GM19238 (cell line): ENCODE results near the gene PTPRT.

Experiments
- DNase-seq: peaks from one replicate; pipeline ENCODE4 v3.0.0; 2011; ENCODE audit warnings: low spot score; ENCODE audit not compliant: insufficient read length

Gene PTPRT

GRCh38 chr20:42419814-42420532 is 769.7 kb downstream of the PTPRT start:
- DNase-seq: no peak

DNA sequence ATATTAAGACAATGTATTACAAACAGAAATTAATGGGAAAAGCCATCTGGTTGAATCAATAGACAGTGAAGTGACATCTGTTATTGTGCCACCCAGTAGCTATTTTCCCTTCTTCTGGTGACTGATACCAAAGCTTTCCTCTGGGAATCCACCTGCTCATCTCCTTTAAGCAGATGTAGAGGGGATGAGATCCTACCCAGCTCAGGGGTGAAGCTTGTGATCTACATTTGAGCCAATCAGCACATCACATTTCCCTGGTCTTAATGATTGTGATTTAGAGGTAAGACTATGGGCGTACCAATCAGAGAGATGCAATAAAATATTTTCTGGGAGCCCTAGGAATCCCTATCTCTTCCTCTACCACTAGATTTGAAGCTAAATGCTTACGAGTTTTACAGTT is 782.9 kb downstream of the PTPRT start:
- no peak for DNase-seq

DNA sequence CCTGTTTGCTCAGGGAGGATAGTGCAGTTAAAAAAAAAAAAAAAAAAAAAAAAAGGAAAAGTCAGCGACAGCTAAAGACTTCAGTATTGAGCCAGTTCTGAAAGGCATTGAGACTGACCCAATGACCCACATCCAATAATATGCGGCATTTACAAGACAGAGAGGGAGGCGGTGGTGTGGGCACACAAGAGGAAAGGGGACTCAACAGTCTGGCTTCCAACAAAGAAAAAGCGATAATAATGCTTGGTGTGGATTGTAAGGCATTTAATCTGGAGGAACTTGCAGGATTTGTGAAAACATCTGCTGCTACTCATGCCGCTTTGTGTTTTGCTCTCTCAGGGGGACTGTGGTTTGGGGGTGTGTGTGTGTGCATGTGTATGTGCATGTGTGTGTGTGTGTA is 787.3 kb downstream of the PTPRT start:
- DNase-seq: no peak

- no peak for DNase-seq
Observed at GRCh38 chr20:42401613-42402012, 788.1 kb downstream of the PTPRT start.

GRCh38 chr20:42399802-42400201 is 789.9 kb downstream of the PTPRT start:
- DNase-seq: no peak

GRCh38 chr20:42392442-42392841 is 797.3 kb downstream of the PTPRT start:
- no peak for DNase-seq

DNA sequence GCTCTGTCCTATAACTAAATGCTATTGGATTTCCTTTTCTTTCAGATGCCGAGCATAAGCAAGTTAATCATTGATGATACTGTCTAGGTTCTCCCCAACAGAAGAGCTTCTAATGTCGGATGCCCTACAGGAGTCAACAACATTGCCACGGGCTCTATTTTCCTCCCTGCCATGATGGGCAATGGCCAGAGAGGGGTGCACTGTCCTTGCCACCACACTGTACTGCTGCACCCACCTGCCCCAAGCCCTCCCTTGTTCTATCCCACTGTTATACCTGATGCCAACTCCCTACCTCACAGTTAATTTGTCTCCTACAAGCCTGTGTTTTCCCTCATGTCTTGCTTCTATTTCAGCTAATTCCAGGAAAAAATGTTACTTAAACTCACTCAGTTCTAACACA is 797.9 kb downstream of the PTPRT start:
- DNase-seq: no peak

DNA sequence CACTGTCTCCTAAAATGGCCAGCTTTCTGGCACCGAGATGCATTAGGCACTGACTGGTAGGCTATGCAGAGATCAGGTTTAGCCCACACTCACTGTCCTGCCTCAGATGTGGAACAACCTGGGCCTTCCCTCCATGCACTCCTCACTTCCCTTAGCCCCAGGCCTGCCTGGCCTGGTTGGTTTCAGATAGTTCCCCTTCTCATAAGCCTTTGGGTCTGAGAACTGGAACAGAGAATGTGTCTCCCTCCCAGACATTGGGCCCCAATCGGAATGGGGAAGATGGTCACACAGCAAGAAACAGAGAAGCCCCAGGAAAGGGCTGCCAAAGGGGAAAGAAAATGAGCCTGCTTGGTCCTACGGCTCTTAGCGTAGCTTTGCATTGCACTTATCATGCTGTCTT is 809.4 kb downstream of the PTPRT start:
- no peak for DNase-seq

DNA sequence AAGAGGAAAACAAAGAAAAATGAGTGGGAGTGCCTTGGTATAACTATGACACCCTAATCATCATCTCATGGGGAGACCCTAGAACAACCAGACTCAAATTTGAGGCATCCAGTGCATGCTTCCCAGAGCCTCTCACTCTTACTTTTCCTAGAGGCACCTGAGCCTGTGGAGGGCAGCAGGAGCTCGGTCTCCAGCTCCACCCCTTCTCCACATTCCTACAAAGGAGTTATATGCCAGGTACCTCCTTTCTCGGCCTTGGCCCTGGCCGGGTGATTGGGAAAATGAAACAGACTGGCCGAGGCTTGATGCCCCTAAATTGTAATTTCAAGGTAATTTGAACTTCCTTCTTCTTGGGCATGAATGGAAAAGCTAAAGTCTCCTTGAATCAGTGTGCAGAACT is 810.3 kb downstream of the PTPRT start:
- DNase-seq: no peak

DNA sequence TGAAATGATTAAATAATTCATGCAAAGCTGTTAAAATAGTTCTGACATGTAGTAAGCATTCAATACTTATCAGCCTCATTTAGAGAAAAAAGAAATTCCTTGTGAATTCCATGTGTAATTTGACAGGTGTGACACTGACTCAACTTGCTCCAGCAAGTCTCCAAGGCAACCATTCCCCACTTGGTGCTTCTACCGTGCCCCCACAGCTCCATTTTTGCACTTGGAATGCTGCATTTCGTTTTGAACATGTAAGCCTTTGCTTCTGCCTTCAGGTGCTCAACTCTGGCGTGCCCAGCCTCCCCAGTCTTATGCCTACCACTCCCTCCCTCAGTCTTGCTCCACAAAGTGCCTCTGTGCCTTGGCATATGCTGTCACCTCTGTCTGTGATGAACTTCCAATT is 810.9 kb downstream of the PTPRT start:
- no peak for DNase-seq

GRCh38 chr20:42376131-42376530 is 813.6 kb downstream of the PTPRT start:
- DNase-seq: no peak

- no peak for DNase-seq
Observed at GRCh38 chr20:42373049-42373448, 816.7 kb downstream of the PTPRT start.

GRCh38 chr20:42370075-42370474 is 819.6 kb downstream of the PTPRT start:
- DNase-seq: no peak

DNA sequence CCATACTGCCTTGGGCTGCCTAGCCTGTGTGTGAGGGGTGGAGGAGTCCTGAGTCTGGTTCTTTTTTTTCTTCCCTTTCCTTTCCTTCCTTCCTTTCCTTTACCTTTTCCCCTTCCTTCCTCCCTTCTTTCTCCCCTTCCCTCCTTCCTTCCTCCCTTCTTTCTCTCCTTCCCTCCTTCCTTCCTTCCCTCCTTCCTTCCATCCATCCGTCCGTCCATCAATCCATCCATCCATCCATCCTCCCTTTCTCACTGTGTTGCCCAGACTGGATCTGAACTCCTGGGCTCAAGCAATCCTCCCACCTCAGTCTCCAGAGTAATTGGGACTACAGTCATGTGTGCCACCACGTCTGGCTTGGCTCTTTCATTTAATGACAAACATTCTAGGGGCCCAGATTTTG is 820.8 kb downstream of the PTPRT start:
- DNase-seq: no peak

- DNase-seq: peak; percentile 14
Observed at GRCh38 chr20:42366626-42367025, 823.1 kb downstream of the PTPRT start.

DNA sequence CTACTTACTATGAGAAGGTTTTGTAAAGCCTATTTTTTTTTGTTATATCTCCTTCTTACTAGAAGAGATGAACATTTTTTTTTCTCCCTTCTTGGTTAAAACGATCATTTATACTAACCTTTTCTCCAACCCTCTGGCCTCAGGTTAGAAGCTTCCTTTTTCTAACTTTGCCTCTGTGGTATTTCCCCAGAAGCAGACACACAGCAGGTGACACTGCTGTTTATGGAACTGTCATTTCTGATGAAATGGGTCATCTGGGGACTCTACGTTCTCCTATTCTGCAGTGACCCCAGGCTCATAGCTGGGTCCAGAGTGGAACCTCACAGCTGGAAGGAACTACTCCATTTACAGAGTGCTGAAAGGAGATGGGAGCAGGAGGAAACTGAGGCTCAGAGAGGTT is 825.3 kb downstream of the PTPRT start:
- DNase-seq: no peak

DNA sequence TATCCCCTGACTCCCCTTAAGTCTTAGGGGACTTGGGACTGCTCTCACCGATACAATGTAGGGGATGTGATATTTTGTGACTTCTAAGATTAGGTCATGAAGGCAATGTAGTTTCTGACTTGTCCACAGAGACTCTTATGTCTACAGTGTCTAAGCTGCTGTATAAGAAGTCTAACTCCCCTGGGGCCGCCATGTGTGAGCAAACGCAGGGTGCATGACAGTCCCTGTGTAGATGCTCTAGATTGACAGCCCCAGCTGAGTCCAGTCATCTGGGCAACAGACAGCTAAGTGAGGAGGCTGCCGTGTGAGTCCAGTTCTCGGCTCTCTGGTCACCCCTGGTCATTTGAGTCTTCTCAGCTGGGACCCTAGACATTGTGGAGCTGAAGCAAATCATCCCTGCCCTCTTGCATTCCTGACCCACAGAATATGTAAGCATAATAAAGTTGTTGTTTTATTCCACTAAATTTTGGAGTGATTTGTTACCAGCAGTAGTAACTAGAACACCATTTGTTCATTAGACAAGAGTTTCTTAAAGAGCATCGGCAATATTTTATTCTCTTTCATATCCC is 828.2 kb downstream of the PTPRT start:
- DNase-seq: no peak

DNA sequence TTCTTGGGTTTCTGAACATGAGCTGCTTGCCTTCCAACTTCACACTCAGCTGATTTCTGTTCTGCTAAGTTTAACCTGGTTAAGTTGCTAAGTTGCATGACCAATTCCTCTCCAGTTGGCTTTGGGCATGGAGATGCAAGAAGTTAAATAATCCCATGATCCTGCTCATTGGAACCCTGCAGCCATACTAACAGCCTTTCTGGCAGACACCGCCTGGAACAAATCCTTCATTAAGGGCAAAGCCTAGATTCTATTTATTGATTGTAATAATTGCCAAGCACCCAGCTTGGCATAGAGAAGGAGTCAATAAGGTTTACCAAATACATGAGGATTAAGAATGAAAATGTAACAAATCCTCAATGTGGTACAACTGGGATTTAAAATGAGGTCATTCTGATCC is 829.1 kb downstream of the PTPRT start:
- no peak for DNase-seq

- no peak for DNase-seq
Observed at GRCh38 chr20:42359617-42360016, 830.1 kb downstream of the PTPRT start.

GRCh38 chr20:42352096-42352495 is 837.6 kb downstream of the PTPRT start:
- DNase-seq: no peak

DNA sequence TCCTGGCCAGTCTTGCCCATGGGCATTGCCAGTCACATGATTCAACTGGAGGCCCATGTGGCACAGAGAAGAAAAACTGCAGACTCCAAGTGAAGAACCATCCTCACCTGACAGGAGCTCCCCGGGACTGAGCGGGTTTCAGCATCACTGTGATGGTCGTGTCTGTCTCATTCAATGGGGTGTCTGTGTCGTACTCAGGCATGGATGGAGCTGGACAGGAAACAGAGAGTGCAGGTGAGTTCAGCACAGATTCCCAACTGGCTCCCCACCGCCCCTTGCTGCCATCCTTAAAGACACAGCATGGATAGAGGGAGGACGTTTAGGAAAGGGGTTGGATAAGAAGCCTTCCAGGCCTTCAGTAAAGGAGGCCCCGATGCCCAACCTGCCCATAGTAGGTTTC is 839.2 kb downstream of the PTPRT start:
- DNase-seq: no peak

DNA sequence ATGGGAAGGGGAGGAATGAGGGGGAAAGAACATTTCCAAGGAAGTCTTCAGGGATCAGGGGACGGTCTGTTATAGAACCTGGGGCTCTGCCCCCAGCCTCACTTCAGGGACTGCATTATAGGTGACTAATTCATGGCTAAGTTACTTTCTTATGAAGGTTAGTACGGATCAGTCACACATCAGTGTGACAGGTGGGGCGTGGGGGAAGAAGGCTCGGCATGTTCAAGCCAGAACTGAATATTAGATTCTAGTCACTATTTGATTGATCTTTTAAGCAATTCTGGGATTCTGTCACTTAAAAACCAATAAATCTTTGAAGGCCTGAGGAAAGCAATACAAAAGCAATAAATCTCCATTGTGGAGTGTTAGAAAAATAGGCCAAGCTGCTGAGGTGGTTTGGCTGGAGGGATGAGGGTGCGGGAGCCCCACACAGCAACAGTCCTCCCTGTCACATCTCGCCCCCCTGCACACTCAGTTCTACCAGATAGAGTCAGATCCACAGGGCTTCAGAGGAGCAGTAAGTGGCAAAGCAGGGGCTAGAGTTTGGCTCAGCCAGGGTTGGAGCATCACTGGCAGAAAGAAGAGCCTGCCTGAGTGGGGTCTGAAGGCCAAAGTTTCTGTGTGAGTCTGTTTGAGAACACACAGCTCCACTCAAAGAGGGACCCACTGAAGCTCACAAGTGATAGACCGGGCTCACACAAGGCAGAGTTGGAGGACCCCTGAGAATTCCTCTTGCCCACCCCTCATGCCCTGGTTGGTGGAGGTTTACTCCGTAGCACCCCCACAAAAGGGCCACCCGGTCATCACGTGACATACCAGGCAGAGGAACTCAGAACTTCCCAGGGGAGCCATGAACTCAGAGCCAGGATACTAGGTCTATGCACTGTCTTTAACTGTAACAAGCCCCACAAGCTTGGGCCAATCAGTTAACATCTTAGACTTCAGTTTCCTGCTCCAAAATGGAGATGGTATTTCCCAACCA is 843.2 kb downstream of the PTPRT start:
- no peak for DNase-seq
